Measurements from ENCODE around the gene ZNF84. TPM values are rescaled to one million over a fixed set of nuclear protein-coding genes. Genes with fewer than 3 reads are reported as not detected.

Gene ZNF84
- total RNA-seq, 1 experiment from 2014 or later, result 27.2 TPM

DNA sequence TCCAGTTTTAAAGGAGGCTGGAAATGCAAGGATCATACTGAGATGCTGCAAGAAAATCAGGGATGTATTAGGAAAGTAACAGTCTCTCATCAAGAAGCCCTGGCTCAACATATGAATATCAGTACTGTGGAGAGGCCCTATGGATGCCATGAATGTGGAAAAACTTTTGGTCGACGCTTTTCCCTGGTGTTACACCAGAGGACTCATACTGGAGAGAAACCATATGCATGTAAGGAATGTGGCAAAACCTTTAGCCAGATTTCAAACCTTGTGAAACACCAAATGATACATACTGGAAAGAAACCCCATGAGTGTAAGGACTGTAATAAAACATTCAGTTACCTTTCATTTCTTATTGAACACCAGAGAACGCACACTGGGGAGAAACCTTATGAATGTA, 68.3 kb downstream of the ZNF84 start:
- DNase-seq (ENCODE audit: low read depth, low spot score), result no peak
- in situ Hi-C loops (cut with HindIII; ENCODE audit: low pct_unique_long_range_greater_than_20kb, low sequenced_read_pairs), result no loop called here

DNA sequence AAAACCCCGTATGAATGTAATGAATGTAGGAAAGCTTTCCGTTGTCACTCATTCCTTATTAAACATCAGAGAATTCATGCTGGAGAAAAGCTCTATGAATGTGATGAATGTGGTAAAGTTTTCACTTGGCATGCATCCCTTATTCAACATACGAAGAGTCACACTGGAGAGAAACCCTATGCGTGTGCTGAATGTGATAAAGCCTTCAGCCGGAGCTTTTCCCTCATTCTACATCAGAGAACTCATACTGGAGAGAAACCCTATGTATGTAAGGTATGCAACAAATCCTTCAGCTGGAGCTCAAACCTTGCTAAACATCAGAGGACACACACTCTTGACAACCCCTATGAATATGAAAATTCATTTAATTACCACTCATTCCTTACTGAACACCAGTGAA, 68.9 kb downstream of the ZNF84 start:
- no peak for DNase-seq (ENCODE audit: low read depth, low spot score)

GRCh38 chr12:133107121-133107520, 69.8 kb downstream of the ZNF84 start:
- DNase-seq (ENCODE audit: low read depth, low spot score), result no peak
- in situ Hi-C loops (cut with HindIII; ENCODE audit: low pct_unique_long_range_greater_than_20kb, low sequenced_read_pairs), result no loop called here

More for the DNA sequence above, 68.9 kb downstream of the ZNF84 start:
- in situ Hi-C loops (cut with HindIII; ENCODE audit: low pct_unique_long_range_greater_than_20kb, low sequenced_read_pairs), result no loop called here

GRCh38 chr12:133108150-133108549, 70.8 kb downstream of the ZNF84 start:
- DNase-seq (ENCODE audit: low read depth, low spot score), result no peak
- in situ Hi-C loops (cut with HindIII; ENCODE audit: low pct_unique_long_range_greater_than_20kb, low sequenced_read_pairs), result no loop called here

Small RNA genes lying within 50 kb of the gene (small RNA-seq; reads per million reads assigned to genes)
- 0 to 0.14 reads per million in 2 experiments for gene RNU4ATAC12P

Other genes starting within 250 kb of the ZNF84 start
- 37.7 and 44.4 TPM in 2 replicates for gene GOLGA3, start 208.6 kb upstream of the ZNF84 start, total RNA-seq (2014; rRNA removed; shearing (Covaris generic))
- gene CHFR, start 149.9 kb upstream of the ZNF84 start, total RNA-seq (2014; rRNA removed; shearing (Covaris generic)), result 24.5 and 25.8 TPM in 2 replicates
- 9.9 and 10.1 TPM in 2 replicates for gene ZNF605, start 81.2 kb upstream of the ZNF84 start, total RNA-seq (2014; rRNA removed; shearing (Covaris generic))
- gene ZNF26, start 51.1 kb upstream of the ZNF84 start, total RNA-seq (2014; rRNA removed; shearing (Covaris generic)), result 9.7 and 12.9 TPM in 2 replicates
- gene ZNF140, start 43.4 kb downstream of the ZNF84 start, total RNA-seq (2014; rRNA removed; shearing (Covaris generic)), result 21.5 and 24.8 TPM in 2 replicates
- 1.3 and 1.4 TPM in 2 replicates for gene ZNF891, start 92.8 kb downstream of the ZNF84 start, total RNA-seq (2014; rRNA removed; shearing (Covaris generic))
- 3.5 and 4.0 TPM in 2 replicates for gene ZNF10, start 93.1 kb downstream of the ZNF84 start, total RNA-seq (2014; rRNA removed; shearing (Covaris generic))
- 34.0 and 35.5 TPM in 2 replicates for gene ZNF268, start 144.0 kb downstream of the ZNF84 start, total RNA-seq (2014; rRNA removed; shearing (Covaris generic))
- gene ANHX, start 198.4 kb downstream of the ZNF84 start, total RNA-seq (2014; rRNA removed; shearing (Covaris generic)), result not detected in 2 replicates

All from SK-MEL-5 (cell line).